Daoy (cell line): Measurements from ENCODE around the gene TEKT1. TPM values are rescaled to one million over a fixed set of nuclear protein-coding genes. Genes with fewer than 3 reads are reported as not detected.
A peak's percentile ranks its signal among the peaks of the same experiment; 100 is the strongest.
"Not testable (repeated sequence)": the region's sequence is repeated elsewhere in the genome, so short reads cannot be mapped to it uniquely, and the experiment has no call there.

ENCODE experiments used
- DNase-seq: peaks from one replicate; pipeline ENCODE4 v3.0.0-alpha.2; 2015; ENCODE audit warnings: low read depth
- total RNA-seq: library from RNA; depleted of rRNA; stranded (reverse); fragments of >200 nt; shearing (Covaris generic); gene quantifications from 2 replicates; pipeline ENCODE4 v1.2.3, GENCODE V29; 2014; rRNA removed

TEKT1 gene
- total RNA-seq, result not detected in 2 replicates

- peak; percentile 88 for DNase-seq
Observed at GRCh38 chr17:6831661-6832263, at the start of gene TEKT1. TEKT1 (minus strand) TSS chr17:6831729; CDS start chr17:6830376, 1,353 bp downstream.

GRCh38 chr17:6879221-6879975 lies 47.9 kb upstream of the TEKT1 start:
- not testable (repeated sequence) for DNase-seq

GRCh38 chr17:6875276-6875675 lies 43.7 kb upstream of the TEKT1 start:
- DNase-seq, result not testable (repeated sequence)

GRCh38 chr17:6872936-6873335 lies 41.4 kb upstream of the TEKT1 start:
- DNase-seq, result no peak

- no peak for DNase-seq
Observed at GRCh38 chr17:6870841-6871240, 39.3 kb upstream of the TEKT1 start.

GRCh38 chr17:6868582-6868981 lies 37.1 kb upstream of the TEKT1 start:
- DNase-seq, result peak; percentile 60

GRCh38 chr17:6867849-6868248 lies 36.3 kb upstream of the TEKT1 start:
- DNase-seq, result no peak

- no peak for DNase-seq
Observed at GRCh38 chr17:6862825-6863224, 31.3 kb upstream of the TEKT1 start.

GRCh38 chr17:6862122-6862521 lies 30.6 kb upstream of the TEKT1 start:
- DNase-seq, result no peak

- no peak for DNase-seq
Observed at GRCh38 chr17:6857904-6858303, 26.4 kb upstream of the TEKT1 start.

GRCh38 chr17:6857336-6857735 lies 25.8 kb upstream of the TEKT1 start:
- no peak for DNase-seq

- DNase-seq, result no peak
Observed at GRCh38 chr17:6856051-6856450, 24.5 kb upstream of the TEKT1 start.

GRCh38 chr17:6853764-6854442 lies 22.4 kb upstream of the TEKT1 start:
- DNase-seq, result no peak

- DNase-seq, result not testable (repeated sequence)
Observed at GRCh38 chr17:6848545-6849179, 17.1 kb upstream of the TEKT1 start.

GRCh38 chr17:6846138-6846537 lies 14.6 kb upstream of the TEKT1 start:
- DNase-seq, result not testable (repeated sequence)

- DNase-seq, result not testable (repeated sequence)
Observed at GRCh38 chr17:6844406-6844805, 12.9 kb upstream of the TEKT1 start.

GRCh38 chr17:6843241-6843880 lies 11.8 kb upstream of the TEKT1 start:
- DNase-seq, result peak; percentile 29

- DNase-seq, result not testable (repeated sequence)
Observed at GRCh38 chr17:6841769-6842168, 10.2 kb upstream of the TEKT1 start.

GRCh38 chr17:6830383-6830986 lies 1.0 kb downstream of the TEKT1 start:
- no peak for DNase-seq

- DNase-seq, result peak; percentile 25
Observed at GRCh38 chr17:6823011-6823442, 8.5 kb downstream of the TEKT1 start.

- no peak for DNase-seq
Observed at GRCh38 chr17:6818938-6819337, 12.6 kb downstream of the TEKT1 start.
